GM12873 (cell line): ENCODE results near the gene TXNL4B.

ENCODE experiments used
- TF ChIP-seq, protein P1 (sequence below): IDR thresholded peaks from 2 replicates; pipeline ENCODE4 v1.5.1; 2012; ENCODE audit warnings: low read depth, mild to moderate bottlenecking, moderate library complexity, low read length, control low read depth; ENCODE audit not compliant: insufficient read depth; ENCODE audit errors: missing control alignments

The TXNL4B gene

DNA sequence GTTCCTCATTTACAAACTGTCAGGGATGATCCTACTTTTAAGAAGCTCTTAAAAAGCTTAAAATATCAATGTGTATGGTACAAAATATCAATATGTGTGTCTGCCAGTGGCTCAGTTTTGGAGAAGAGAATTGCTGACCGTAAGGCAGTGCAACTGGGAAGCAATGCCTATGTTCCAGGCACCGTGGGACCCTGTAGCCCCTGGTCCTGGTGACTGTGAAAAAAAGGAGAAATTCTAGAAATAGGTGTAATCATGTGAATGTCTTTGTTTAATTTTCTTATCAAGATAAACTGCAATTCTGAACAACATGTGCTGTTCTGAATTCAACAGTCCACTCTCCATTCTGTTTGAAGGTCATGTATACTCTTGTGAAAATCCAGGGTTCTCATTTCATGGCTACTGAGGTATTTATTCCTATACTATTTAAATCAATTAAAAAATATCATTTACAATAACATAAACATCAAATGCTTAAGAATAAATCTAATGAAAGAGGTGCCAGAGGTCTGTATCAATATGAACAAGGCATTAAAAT, 48.5 kb downstream of the TXNL4B start:
- TF ChIP-seq, protein P1, sequence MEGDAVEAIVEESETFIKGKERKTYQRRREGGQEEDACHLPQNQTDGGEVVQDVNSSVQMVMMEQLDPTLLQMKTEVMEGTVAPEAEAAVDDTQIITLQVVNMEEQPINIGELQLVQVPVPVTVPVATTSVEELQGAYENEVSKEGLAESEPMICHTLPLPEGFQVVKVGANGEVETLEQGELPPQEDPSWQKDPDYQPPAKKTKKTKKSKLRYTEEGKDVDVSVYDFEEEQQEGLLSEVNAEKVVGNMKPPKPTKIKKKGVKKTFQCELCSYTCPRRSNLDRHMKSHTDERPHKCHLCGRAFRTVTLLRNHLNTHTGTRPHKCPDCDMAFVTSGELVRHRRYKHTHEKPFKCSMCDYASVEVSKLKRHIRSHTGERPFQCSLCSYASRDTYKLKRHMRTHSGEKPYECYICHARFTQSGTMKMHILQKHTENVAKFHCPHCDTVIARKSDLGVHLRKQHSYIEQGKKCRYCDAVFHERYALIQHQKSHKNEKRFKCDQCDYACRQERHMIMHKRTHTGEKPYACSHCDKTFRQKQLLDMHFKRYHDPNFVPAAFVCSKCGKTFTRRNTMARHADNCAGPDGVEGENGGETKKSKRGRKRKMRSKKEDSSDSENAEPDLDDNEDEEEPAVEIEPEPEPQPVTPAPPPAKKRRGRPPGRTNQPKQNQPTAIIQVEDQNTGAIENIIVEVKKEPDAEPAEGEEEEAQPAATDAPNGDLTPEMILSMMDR, result no peak

DNA sequence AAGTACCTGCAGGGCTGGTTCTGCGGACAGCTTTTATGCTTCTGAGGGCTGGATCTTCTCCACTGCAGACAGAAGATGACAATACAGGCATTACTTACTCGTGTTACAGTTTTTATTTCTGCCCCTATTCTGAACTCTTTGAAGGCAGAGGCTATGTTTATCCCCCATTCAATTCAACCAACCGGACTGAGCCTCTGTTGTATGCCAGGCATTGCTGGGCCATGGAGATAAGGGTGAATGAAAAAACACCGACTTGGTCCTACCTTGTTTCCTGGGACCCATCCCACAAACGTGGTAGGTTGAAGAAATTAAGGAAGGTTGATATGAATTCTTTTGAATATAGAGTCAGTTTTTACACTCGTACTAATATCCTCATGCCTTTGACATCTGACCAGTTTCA, 49.1 kb downstream of the TXNL4B start:
- TF ChIP-seq, protein P1, result no peak

DNA sequence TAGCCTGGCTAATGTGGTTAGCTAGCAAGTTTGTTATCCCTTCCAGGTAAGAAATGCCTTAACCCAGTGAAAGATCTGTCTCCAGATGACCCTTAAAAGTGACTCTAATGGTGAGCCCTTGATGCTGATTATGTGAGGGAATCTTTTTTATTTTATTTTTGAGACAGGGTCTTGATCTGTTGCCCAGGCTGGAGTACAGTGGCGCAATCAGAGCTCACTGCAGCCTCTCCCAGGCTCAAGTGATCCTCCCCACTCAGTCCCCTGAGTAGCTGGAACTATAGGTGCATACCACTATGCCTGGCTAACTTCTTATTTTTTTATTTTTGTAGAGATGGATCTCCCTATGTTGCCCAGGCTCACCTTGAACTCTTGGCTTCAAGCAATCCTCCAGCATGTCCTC, 49.9 kb downstream of the TXNL4B start:
- TF ChIP-seq, protein P1, result no peak

DNA sequence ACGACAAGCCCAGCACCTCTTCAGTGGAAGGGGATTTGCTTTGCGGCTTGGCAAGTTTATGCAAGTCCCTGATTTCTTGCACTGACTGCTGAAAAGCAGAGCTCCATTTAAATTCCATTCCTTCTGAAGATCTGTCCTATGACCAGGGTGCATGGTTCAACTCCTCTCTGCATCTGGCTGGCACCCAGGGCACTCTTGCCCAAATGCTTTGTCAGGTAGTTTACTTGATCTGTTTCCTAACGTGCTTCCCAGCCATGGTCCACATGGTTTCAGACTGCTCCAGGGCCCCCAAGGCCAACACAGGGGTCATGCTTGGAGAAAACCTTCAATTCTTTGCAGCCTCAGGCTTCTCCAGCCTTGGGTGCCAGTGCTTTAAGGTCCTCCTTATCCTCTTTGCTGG, 50.4 kb downstream of the TXNL4B start:
- TF ChIP-seq, protein P1, result no peak

DNA sequence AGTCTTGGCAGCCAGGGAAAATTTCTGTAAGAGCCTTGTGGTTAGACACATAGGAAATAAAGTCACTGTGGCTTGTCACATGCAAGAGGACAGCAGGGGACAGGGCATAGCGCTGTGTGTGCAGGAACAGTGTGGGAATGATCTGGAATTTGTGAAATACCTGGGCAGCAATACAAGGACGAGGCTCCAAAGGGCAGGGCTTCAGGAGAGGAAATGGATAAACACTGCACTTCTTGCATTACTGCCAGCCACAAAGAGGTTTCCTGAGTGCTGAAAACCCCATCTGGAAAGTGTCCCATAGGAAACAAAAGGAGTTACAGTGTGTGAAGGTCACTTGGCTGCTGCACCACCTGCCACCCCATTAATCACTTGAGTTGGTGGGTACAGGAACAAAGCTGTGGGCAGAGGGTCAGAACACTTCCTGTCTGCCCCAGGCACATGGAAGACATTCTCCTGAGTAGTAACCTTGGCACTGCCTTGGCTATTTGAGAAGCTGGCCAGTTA, 51.2 kb downstream of the TXNL4B start:
- TF ChIP-seq, protein P1, result no peak

DNA sequence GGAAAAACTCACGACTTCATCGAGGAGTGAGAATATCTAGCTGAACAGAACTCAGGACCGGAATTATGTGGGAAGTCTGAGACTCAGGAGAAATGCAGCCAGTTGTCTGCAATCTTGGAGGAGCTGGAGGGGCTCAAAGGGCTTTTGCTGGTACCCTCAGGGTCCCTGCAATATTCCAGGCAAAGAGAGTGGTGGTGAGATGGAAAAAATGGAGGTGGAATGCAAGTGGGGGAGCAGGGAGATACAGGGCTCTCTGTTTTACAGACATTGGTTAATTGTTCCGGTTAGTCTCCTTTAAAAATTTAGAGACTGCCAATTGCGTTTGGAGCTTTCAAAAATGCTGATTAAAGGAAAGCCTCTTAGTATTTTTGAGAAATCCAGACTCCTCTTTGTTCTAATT, 57.3 kb downstream of the TXNL4B start:
- TF ChIP-seq, protein P1, result no peak
